AG09319 (cell line): ENCODE data around the gene HTR1E.

Experiments
- DNase-seq: peaks from one replicate; pipeline ENCODE4 v3.0.0-alpha.2; 2010; ENCODE audit warnings: low read depth; ENCODE audit errors: extremely low read depth
- TF ChIP-seq, protein P1 (sequence below): IDR thresholded peaks from 2 replicates; pipeline ENCODE4 v1.5.1; 2011; ENCODE audit warnings: low read depth, mild to moderate bottlenecking, inconsistent platforms, low read length, moderate library complexity

The HTR1E gene

DNA sequence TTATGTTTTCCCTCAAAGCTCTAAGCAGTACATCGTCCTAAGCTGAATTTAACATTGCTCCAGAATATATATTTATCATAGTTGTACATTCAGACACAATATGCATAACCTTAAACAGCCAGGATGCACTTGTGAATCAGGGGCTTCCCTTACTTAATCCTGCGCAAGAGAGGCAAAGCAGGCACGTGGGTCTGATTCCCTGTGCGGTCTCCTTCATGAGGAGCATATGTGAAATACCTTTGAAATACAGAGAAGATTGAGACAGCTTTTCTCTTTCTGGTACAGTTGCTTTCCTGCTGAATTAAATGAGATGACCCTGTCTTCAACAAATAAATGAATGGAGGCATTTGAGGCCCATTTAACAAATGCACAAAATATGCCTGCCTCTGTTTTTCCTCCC, 1.5 kb downstream of the HTR1E start:
- TF ChIP-seq, protein P1, sequence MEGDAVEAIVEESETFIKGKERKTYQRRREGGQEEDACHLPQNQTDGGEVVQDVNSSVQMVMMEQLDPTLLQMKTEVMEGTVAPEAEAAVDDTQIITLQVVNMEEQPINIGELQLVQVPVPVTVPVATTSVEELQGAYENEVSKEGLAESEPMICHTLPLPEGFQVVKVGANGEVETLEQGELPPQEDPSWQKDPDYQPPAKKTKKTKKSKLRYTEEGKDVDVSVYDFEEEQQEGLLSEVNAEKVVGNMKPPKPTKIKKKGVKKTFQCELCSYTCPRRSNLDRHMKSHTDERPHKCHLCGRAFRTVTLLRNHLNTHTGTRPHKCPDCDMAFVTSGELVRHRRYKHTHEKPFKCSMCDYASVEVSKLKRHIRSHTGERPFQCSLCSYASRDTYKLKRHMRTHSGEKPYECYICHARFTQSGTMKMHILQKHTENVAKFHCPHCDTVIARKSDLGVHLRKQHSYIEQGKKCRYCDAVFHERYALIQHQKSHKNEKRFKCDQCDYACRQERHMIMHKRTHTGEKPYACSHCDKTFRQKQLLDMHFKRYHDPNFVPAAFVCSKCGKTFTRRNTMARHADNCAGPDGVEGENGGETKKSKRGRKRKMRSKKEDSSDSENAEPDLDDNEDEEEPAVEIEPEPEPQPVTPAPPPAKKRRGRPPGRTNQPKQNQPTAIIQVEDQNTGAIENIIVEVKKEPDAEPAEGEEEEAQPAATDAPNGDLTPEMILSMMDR = no peak
- DNase-seq = no peak

GRCh38 chr6:86941461-86941860, 4.1 kb downstream of the HTR1E start:
- TF ChIP-seq, protein P1 = no peak
- no peak for DNase-seq

GRCh38 chr6:86942769-86943516, 5.6 kb downstream of the HTR1E start:
- TF ChIP-seq, protein P1 = no peak
- DNase-seq = no peak

GRCh38 chr6:86943819-86944407, 6.6 kb downstream of the HTR1E start:
- TF ChIP-seq, protein P1 = no peak
- no peak for DNase-seq

DNA sequence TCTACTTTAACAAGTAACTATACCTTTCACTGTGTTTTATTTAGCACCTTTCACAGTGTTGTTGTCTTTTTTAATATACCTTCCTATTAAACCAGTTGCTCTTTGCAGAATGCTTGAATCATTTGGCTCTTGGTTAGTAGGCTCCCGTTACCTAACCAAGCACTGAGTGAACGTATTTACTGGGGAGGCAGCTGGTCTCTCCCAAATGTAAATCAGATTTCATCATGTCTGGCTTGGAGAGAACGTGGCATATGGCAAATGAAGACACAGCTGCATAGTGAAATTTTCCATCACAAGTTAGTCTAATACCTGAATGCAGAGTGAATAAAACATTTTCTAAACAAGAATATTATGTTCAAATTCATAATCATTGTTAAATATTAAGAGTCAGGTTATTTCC, 12.4 kb downstream of the HTR1E start:
- TF ChIP-seq, protein P1 = no peak
- DNase-seq = no peak

DNA sequence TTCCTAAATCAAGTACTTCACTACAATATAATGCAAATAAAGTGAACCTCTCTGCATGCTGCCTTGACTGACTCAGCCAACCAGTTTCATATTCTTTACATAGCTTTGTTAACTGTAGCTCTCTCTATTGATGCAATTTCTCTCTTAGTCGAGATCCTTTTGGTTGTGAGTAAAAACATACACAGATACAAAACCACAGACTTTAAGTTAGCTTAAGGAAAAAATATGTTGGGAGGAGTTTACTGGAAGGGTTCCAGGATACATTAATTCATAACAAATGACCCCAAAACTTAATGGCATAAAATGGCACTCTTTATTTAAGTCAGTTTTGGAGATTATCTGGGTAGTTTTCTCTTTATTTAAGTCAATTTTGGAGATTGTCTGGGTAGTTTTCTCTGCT, 15.7 kb downstream of the HTR1E start:
- TF ChIP-seq, protein P1 = no peak
- no peak for DNase-seq

DNA sequence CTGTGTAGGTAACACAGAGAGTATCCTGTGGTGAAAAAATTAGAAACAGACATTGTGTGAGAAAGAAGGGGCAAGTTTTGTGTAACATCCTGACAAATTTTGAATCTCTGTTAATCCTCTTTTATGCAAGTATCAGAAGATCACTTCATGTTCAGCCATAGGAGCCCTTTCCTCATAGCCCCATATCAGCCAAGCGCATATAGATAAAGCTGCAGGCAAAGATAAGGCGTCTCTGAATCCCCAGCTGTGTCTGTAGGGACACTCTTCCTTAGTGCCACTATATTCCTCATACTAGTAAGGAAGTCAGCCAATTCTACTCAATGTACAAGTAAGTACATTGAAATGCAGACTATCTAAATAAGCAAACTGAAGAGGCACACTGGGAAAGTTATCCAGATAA, 22.3 kb downstream of the HTR1E start:
- TF ChIP-seq, protein P1 = no peak
- DNase-seq = no peak
